ENCODE data around the gene NUDT16. TPM values are rescaled to one million over a fixed set of nuclear protein-coding genes. Genes with fewer than 3 reads are reported as not detected.
A peak's percentile ranks its signal among the peaks of the same experiment; 100 is the strongest.
"Not testable (repeated sequence)": the region's sequence is repeated elsewhere in the genome, so short reads cannot be mapped to it uniquely, and the experiment has no call there.

NUDT16 gene
- total RNA-seq, 3 donors from 2014 or later: 31.7 to 45.9 (median 39.9) TPM

GRCh38 chr3:131357275-131357674, 24.3 kb upstream of the NUDT16 start:
- no peak overlapping the region for H3K4me3 ChIP-seq

GRCh38 chr3:131360191-131360755, 21.3 kb upstream of the NUDT16 start:
- Histone ChIP-seq H3K4me3 (no peak overlapping the region), H3K4me1 (ENCODE audit: low read depth) (peaks cover 4% of the 10 kb centered on the region), H3K36me3 (ENCODE audit: low read depth) (no peaks in the 10 kb centered on the region), H3K9me3 (no peaks in the 10 kb centered on the region)
- no peak for ATAC-seq
- no peak for TF ChIP-seq CTCF (IDR thresholded peaks at IDR 0.05)
- intact Hi-C loops (cut with DNase I, micrococcal nuclease): no loop called here
- no peak for DNase-seq

More at GRCh38 chr3:131357275-131357674, 24.3 kb upstream of the NUDT16 start:
- intact Hi-C loops (cut with DNase I, micrococcal nuclease): no loop called here
- TF ChIP-seq CTCF (IDR thresholded peaks at IDR 0.05): no peak
- H3K9me3 ChIP-seq: no peaks in the 10 kb centered on the region
- H3K4me1 ChIP-seq (ENCODE audit: low read depth): no peaks in the 10 kb centered on the region
- ATAC-seq (no peak), DNase-seq (no peak)
- no peaks in the 10 kb centered on the region for H3K36me3 ChIP-seq (ENCODE audit: low read depth)

GRCh38 chr3:131361066-131361463, 20.5 kb upstream of the NUDT16 start:
- H3K4me1 ChIP-seq (ENCODE audit: low read depth); H3K4me3 ChIP-seq; ATAC-seq; intact Hi-C loops (cut with DNase I, micrococcal nuclease); H3K36me3 ChIP-seq (ENCODE audit: low read depth); H3K9me3 ChIP-seq; DNase-seq: not testable (repeated sequence)

- peak; percentile 94 to 98 (median 96) for DNase-seq
- intact Hi-C loops (cut with DNase I, micrococcal nuclease): no loop called here
These were observed 19.8 kb upstream of the NUDT16 start for GRCh38 chr3:131361464-131362421.

GRCh38 chr3:131363275-131363674, 18.3 kb upstream of the NUDT16 start:
- DNase-seq: peak in 2 of 3 donors; percentile 32 to 60
- no peak overlapping the region for H3K4me3 ChIP-seq
- intact Hi-C loops (cut with DNase I, micrococcal nuclease): no loop called here

More at GRCh38 chr3:131361464-131362421, 19.8 kb upstream of the NUDT16 start:
- Histone ChIP-seq H3K4me1 (ENCODE audit: low read depth) (peaks cover 4% of the 10 kb centered on the region), H3K4me3 (peak overlapping the region; percentile 25), H3K36me3 (ENCODE audit: low read depth) (no peaks in the 10 kb centered on the region), H3K9me3 (no peaks in the 10 kb centered on the region)
- ATAC-seq: peak; percentile 95
- TF ChIP-seq CTCF (IDR thresholded peaks at IDR 0.05): no peak

More at GRCh38 chr3:131363275-131363674, 18.3 kb upstream of the NUDT16 start:
- ATAC-seq: peak; percentile 2
- H3K4me1 ChIP-seq (ENCODE audit: low read depth): peaks cover 4% of the 10 kb centered on the region
- no peaks in the 10 kb centered on the region for H3K36me3 ChIP-seq (ENCODE audit: low read depth)
- TF ChIP-seq CTCF (IDR thresholded peaks at IDR 0.05): no peak
- H3K9me3 ChIP-seq: no peaks in the 10 kb centered on the region

Data from mucosa of descending colon (tissue), 3 donors.